Parathyroid adenoma (tissue), 2 donors: ENCODE data around the gene TBC1D22A.

Experiments
- H2AFZ ChIP-seq: fragments of 300-600 bp; sonication (generic); one replicate; pipeline ENCODE4 v1.7.0; 2017; ENCODE audit warnings: antibody characterized with exemption, mild to moderate bottlenecking
- H3K27ac ChIP-seq: fragments of 300-600 bp; sonication (generic); one replicate; pipeline ENCODE4 v1.7.0; 2017
- H3K27me3 ChIP-seq: fragments of 300-600 bp; sonication (generic); one replicate; pipeline ENCODE4 v1.7.0; 2017; ENCODE audit warnings: low read length; ENCODE audit not compliant: control insufficient read depth, insufficient read depth
- H3K36me3 ChIP-seq: fragments of 300-600 bp; sonication (generic); one replicate; pipeline ENCODE4 v1.7.0; 2017; ENCODE audit warnings: low read length; ENCODE audit not compliant: control insufficient read depth, insufficient read depth
- H3K4me1 ChIP-seq: fragments of 300-600 bp; sonication (generic); one replicate; pipeline ENCODE4 v1.7.0; 2017; ENCODE audit warnings: control low read depth
- H3K4me2 ChIP-seq: fragments of 300-600 bp; sonication (generic); one replicate; pipeline ENCODE4 v1.7.0; 2017; ENCODE audit warnings: low read length
- H3K4me3 ChIP-seq: fragments of 300-600 bp; sonication (generic); one replicate; pipeline ENCODE4 v1.7.0; 2017; ENCODE audit warnings: low read depth, low read length
- H3K79me2 ChIP-seq: fragments of 300-600 bp; sonication (generic); one replicate; pipeline ENCODE4 v1.7.0; 2017; ENCODE audit warnings: control low read depth
- H3K9ac ChIP-seq: fragments of 300-600 bp; sonication (generic); one replicate; pipeline ENCODE4 v1.7.0; 2017; ENCODE audit warnings: mild to moderate bottlenecking
- H3K9me3 ChIP-seq: fragments of 300-600 bp; sonication (generic); one replicate; pipeline ENCODE4 v1.7.0; 2017; ENCODE audit warnings: low read length; ENCODE audit not compliant: control insufficient read depth
- TF ChIP-seq, protein P1 (sequence below): fragments of 300-600 bp; sonication (generic); IDR thresholded peaks from one replicate; pipeline ENCODE4 v1.7.0; 2017; ENCODE audit warnings: antibody characterized with exemption, mild to moderate bottlenecking
- donor health status: primary hyperparathyroidism.

Gene TBC1D22A

DNA sequence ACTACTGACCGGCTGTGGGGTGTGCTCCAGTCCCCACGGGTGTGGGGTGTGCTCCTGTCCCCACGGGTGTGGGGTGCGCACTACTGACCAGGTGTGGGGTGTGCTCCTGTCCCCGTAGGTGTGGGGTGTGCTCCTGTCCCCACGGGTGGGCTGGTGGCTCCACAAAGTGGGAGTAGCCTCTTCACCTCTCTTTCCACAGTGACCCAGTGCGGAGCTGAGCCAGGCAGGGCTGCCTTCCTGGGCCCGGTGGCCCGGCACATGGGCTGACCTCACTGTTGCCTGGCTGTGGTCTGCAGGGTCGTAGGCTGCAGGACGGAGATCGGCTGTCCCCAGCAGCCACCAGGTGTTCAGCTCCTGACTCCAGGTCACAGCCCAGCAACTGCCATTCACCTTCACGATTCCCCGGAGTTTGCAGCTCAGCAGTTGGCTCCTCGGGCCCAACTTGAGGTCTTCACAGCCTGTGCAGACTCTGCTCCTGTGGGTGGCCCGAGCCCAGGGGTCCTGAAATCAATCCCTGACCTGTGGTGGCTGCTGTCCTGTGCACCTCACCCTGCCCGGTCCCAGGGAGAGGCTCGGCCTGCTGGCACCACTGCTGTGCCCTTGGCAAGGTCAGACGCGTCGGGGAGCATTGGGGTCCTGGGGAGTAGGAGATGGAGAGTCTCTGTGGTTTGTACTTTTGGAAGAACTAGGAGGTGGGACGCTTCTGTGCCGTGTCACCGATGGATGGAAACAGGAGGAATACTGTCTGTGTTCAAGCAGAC lies 414.3 kb downstream of the TBC1D22A start:
- H3K9ac ChIP-seq: no peak overlapping the region
- no peak overlapping the region for H3K27ac ChIP-seq
- H3K4me3 ChIP-seq: no peak overlapping the region
- TF ChIP-seq, protein P1, sequence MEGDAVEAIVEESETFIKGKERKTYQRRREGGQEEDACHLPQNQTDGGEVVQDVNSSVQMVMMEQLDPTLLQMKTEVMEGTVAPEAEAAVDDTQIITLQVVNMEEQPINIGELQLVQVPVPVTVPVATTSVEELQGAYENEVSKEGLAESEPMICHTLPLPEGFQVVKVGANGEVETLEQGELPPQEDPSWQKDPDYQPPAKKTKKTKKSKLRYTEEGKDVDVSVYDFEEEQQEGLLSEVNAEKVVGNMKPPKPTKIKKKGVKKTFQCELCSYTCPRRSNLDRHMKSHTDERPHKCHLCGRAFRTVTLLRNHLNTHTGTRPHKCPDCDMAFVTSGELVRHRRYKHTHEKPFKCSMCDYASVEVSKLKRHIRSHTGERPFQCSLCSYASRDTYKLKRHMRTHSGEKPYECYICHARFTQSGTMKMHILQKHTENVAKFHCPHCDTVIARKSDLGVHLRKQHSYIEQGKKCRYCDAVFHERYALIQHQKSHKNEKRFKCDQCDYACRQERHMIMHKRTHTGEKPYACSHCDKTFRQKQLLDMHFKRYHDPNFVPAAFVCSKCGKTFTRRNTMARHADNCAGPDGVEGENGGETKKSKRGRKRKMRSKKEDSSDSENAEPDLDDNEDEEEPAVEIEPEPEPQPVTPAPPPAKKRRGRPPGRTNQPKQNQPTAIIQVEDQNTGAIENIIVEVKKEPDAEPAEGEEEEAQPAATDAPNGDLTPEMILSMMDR: no peak
- H3K9me3 ChIP-seq: no peaks in the 10 kb centered on the region
- H3K4me2 ChIP-seq: no peak overlapping the region
- no peak overlapping the region for H2AFZ ChIP-seq
- no peaks in the 10 kb centered on the region for H3K79me2 ChIP-seq
- no peaks in the 10 kb centered on the region for H3K36me3 ChIP-seq
- no peaks in the 10 kb centered on the region for H3K4me1 ChIP-seq
- no peaks in the 10 kb centered on the region for H3K27me3 ChIP-seq

DNA sequence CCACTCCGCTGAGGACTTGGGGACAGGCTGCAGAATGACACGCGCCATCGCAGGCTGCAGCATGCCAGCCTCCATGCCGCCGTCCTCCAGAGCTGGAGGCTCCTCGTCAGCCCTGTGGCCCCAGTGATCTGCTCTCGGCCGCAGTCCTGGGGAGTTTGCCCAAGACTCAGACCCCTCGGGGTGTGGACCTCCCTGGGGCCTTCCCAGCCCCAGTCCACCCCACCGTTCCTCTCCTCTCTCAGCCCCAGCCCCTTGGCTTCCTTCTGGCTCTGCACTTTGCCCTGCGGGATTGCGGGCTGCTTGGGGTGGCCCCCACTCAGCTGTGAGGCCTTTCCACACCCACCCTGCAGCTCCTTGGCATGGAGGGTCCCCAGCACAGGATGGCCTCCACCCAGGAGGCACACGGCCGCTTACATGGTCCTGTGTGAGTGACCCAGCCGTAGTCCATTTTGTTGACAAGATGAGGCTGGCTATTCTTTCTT lies 414.9 kb downstream of the TBC1D22A start:
- H3K36me3 ChIP-seq: no peaks in the 10 kb centered on the region
- no peaks in the 10 kb centered on the region for H3K79me2 ChIP-seq
- H3K27ac ChIP-seq: no peak overlapping the region
- H3K27me3 ChIP-seq: no peaks in the 10 kb centered on the region
- H3K4me3 ChIP-seq: no peak overlapping the region
- H3K9ac ChIP-seq: no peak overlapping the region
- no peaks in the 10 kb centered on the region for H3K4me1 ChIP-seq
- no peak overlapping the region for H3K4me2 ChIP-seq
- no peak overlapping the region for H2AFZ ChIP-seq
- no peaks in the 10 kb centered on the region for H3K9me3 ChIP-seq
- TF ChIP-seq, protein P1: no peak

- Histone ChIP-seq H3K9ac (no peak overlapping the region), H3K79me2 (no peaks in the 10 kb centered on the region), H3K27me3 (no peaks in the 10 kb centered on the region), H3K4me2 (no peak overlapping the region), H2AFZ (no peak overlapping the region), H3K27ac (no peak overlapping the region), H3K9me3 (no peaks in the 10 kb centered on the region), H3K4me3 (no peak overlapping the region), H3K36me3 (no peaks in the 10 kb centered on the region), H3K4me1 (no peaks in the 10 kb centered on the region)
- TF ChIP-seq, protein P1: no peak
Measured at GRCh38 chr22:47178339-47178738, 415.9 kb downstream of the TBC1D22A start.

- no peak overlapping the region for H3K4me3 ChIP-seq
- no peaks in the 10 kb centered on the region for H3K27me3 ChIP-seq
- H3K9me3 ChIP-seq: no peaks in the 10 kb centered on the region
- no peak overlapping the region for H3K9ac ChIP-seq
- no peaks in the 10 kb centered on the region for H3K36me3 ChIP-seq
- no peak overlapping the region for H2AFZ ChIP-seq
- H3K27ac ChIP-seq: no peak overlapping the region
- TF ChIP-seq, protein P1: no peak
- no peaks in the 10 kb centered on the region for H3K79me2 ChIP-seq
- H3K4me2 ChIP-seq: no peak overlapping the region
- no peaks in the 10 kb centered on the region for H3K4me1 ChIP-seq
Measured at GRCh38 chr22:47180796-47181195, 418.3 kb downstream of the TBC1D22A start.
